GM19324 (cell line): ENCODE data around the gene C1QTNF1.

Experiments
- ATAC-seq: cut with Tn5 transposase; IDR thresholded peaks from one replicate; pipeline ENCODE4 v1.9.1; 2021; ENCODE audit warnings: mild to moderate bottlenecking, moderate library complexity; ENCODE audit not compliant: unreplicated experiment, low FRiP score

The C1QTNF1 gene, protein sequence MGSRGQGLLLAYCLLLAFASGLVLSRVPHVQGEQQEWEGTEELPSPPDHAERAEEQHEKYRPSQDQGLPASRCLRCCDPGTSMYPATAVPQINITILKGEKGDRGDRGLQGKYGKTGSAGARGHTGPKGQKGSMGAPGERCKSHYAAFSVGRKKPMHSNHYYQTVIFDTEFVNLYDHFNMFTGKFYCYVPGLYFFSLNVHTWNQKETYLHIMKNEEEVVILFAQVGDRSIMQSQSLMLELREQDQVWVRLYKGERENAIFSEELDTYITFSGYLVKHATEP

DNA sequence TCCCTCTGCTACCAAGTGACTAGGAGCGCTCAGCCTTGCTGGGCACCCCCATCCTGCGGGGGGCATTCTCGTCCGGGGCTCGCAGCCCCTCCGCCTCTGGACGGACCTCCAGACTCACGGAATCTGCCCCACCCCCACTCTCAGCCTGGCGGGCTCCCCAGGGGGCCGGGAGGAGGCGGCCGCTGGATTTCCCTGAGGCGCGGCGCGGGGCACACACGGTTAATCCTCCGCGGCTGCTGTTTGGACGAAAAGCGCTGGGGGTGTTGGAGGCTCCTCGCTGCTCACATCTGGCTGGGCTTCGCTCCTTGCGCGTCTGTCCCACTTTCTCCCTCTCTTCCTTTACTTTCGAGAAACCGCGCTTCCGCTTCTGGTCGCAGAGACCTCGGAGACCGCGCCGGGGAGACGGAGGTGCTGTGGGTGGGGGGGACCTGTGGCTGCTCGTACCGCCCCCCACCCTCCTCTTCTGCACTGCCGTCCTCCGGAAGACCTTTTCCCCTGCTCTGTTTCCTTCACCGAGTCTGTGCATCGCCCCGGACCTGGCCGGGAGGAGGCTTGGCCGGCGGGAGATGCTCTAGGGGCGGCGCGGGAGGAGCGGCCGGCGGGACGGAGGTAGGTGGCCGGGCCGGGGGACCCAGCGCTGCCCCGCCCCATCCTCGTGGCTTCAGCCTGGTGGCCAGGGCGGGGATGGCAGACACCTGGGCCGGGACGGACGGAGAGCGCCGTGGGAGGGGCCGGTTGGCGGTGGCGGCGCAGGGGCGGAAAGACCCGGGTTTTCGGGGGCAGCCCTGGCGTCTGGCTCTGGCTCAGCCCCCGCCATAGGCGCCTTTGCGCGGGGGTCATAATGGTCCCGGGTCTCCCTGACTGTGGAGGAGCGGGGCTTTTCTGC lies at the start of gene C1QTNF1:
Gene C1QTNF1, plus strand, starts transcription at position 284 of the 886 bp plus-strand sequence. CDS start 19,800 bp downstream, outside the sequence.
- ATAC-seq = no peak

DNA sequence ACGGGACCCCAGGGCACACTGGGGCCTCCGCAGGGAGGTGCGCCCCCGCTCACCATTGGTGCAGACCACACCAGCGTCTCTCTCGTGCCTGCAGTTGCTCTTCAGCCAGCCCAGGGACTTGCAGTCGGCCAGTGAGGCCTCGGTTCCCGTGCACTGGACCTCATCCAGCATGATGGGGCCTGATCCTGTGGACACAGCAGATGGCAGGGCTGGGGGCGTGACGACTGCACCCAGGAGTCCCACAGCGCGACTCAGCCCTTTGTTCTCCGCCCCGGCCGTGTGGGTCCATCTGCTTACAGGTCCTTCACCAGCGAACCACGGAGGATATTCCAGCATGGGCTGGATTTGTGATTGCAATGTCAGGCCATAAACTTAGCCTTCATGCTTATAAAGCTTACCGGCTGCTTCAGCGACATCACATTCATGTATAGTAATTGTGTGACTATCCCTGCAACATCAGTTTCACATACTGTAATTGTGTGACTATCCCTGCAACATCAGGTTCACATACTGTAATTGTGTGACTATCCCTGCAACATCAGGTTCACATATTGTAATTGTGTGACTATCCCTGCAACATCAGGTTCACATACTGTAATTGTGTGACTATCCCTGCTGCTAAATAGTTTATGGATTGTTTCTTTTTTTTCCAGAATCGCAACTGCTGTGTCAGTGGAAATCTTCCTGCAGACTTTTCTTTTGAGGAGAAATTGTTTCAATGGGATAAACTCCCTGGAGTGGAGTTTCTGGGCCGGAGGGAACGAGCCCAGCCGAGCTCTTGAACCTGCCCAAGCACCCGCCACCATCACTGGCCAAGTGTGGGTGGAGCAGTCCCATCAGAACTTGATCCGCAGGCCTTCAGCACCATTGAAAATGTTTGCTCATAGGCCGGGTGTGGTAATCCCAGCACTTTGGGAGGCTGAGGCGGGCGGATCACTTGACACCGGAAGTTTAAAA lies 49.1 kb upstream of the C1QTNF1 start:
- no peak for ATAC-seq

DNA sequence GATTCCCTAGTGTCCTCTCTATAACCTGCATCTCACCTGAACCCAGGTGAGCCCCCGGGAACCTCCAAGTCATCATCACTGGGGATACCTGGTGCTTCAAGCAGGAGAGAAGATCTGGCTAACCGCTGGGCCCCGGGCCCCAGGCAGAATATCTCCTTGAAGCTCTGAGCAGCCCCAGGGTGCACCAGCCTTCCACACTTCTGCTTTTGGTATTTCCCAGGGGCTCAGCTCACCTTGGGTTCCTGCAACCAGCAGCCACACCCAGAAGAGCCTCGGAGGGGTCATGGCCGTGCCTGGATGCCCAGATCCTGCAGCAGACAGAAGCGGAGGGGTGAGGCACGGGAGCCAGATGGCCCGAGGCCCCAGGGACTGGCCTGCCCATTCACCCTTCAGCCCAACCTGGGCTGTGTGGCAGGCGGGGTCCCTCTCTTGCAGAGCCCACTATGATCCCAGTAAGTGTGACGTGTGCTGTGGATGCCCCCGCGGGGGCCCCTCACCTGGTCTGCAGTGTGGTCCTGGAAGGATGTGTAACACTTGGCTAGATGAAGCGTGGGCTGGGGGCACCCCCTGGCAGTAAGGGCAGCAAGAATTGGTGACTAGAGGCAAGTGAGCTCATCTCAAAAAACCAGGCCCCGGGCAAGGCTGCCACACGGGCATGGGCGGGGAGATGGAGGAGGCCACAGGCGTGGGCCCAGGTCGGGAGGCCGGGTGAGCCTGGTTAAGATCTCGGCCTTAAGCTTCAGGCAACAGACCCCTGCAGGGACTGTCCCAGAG lies 46.9 kb upstream of the C1QTNF1 start:
- no peak for ATAC-seq

DNA sequence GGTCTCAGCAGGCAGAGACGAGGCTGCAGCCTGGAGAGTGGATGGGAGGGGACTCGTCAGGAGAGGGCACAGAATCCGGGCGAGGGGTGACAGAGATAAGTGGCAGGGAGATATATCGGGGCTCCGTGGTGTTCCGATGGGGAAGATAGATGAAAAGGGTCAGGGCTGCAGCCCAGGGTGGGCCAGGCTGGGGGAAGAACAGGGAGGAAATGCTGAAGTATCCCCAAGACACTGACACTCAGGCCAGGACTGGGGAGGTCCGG lies 46.4 kb upstream of the C1QTNF1 start:
- ATAC-seq = no peak

DNA sequence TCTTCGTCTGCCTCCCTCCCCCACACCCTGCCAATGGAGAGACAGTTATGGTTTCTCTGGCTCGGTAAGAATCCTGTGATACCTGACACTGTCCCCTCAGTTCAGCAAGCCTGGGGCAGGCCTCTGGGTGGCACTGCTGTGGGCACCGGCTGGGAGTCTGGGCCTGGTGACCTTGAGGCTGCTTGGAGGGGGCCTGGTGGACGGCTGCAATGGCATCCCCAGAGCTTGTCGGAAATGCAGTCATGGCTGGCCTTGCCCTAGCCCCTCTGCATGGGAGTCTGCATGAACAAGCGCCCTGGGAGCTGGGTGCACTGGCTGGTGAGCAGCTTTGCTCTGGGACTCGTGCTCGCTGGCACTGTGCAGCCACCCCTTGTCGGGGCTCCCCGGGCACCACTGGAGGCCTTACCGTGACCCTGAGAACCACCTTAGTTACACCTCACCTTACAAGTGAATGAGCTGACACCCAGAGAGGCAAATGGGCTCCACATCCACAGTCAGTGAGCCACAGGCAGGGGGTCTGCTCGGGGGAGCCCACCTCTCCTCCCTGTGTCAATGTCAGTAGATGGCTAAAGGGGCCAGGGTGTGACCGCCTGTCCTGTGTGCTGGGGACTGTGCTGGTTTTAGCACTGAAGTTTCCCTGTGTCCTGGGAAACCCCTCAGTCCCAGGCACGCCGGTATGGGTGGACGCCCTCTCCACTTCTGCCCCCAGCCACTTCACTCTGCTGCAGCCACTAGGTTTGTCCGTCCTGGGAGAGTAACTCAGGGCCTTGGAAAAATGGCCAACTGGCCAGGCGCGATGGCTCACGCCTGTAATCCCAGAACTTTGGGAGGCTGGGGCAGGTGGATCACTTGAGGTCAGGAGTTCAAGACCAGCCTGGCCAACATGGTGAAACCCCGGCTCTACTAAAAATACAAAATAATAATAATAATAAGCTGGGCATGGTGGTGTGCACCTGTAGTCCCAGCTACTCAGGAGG lies 45.7 kb upstream of the C1QTNF1 start:
- ATAC-seq = no peak

DNA sequence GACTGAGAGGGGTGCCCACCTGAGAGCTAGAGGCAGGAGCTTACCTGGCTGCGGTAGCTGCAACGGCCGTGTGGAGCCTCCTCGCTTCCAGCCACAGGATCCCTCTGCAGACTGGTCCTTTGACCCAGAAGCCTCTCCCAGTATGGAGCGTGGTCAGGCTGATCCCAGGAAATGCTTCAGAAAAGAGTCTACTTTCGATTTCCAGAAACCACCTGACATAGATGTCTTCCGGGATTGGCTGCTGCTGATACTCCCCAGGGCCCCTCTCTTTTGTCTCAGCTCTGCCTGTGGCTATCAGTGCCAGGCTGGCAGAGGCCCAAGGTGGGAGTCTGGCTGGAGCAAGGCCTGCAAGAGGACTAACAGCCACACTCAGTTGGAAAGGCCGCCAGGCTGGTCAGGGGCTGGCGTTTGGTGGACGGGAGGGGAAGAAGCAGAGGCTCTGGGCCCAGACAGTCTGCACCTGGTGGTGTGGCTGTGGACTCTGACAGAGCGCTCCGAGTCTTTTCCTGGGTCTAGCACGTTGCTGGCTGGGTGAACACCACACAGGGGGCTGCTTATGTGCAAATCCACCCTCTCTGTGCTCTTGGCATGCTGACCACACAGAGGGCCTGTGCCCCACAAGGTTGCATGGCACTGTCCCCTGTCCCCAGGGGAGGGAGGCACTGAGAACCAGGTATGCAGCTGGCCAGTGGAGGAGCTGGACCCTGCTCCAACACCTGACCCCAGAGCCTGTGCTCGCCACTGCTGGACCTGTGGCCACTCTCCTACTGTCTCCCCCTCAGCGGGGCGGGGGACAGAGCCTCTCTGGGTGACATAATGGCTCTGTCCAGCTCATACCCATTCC lies 44.0 kb upstream of the C1QTNF1 start, which contains the start of gene LGALS3BP:
Gene LGALS3BP, minus strand, starts transcription at position 144 of the 844 bp plus-strand sequence. CDS start 2,732 bp downstream, outside the sequence.
- no peak for ATAC-seq

DNA sequence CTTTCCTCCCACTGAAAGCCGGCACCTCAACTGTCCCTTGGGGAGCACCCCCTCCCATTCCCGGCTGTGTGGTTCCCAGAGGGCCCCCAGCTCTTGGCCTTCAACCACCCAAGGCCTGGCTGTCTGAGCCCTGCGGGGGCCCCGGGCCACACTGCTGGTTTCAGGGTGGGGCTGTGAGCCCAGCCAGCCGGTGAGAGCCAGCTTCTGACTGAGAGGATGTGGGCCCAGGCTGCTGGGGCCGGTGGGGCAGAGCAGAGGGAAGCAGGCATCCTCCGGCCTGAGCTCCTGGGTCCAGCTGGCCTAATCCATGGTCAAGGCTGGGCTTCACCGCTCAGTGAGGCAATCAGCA lies 43.4 kb upstream of the C1QTNF1 start:
- no peak for ATAC-seq

DNA sequence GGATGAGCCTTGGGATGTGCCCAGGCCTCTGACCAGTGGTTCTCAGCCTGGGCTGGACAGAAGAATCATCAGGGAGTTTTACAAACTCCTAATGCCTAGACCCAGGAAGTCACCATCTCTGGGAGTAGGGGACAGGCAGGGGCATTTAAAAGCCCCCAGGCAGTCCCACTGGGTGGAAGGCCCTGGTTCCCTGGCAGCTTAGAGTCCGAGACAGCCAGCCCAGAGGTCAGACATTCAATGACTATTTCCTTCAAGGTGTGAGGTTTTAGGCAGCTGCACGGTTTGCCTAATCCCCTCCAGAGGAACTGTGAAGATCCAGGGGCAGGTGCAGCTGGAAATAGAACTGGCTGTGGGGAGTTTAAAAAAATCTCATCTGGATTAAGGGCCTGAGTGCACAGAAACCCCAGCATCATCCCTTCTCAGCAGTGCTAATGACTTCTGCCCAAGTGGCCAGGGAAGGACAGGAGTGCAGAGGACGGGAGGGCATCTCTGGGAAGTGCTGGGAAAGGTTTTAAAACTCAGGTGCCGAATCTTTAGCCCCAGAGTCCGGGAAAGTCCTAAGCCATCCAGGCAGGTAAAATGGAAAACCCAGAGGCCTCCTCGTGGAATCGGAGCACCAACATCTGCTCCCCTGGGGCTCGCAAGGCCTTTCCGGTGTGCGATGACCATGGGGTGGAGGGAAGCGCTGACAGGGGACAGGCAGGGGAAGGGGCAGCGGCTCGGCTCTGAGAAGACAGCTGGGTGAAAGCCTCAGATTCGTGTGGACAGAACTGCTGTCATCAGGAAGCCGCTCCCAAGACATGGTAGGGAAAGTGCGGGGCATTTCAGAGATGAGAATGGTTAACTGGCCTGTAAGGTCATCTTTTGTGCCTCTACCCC lies 42.7 kb upstream of the C1QTNF1 start:
- no peak for ATAC-seq

DNA sequence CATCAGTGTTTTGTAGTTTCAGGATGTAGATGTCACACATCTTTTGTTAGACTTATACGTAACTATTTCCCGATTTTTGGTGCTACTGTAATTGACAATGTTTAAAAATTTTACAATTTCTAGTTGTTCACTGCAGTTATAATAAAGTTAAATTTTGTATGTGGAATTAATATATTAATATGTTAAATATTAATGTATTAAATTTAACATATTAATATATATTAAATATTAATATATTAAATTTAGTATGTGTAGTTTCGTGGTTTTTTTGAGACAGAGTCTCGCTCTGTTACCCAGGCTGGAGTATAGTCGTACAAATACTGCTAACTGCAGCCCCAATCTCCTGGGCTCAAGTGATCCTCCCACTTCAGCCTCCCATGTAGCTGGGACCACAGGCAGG lies 38.6 kb upstream of the C1QTNF1 start:
- no peak for ATAC-seq

DNA sequence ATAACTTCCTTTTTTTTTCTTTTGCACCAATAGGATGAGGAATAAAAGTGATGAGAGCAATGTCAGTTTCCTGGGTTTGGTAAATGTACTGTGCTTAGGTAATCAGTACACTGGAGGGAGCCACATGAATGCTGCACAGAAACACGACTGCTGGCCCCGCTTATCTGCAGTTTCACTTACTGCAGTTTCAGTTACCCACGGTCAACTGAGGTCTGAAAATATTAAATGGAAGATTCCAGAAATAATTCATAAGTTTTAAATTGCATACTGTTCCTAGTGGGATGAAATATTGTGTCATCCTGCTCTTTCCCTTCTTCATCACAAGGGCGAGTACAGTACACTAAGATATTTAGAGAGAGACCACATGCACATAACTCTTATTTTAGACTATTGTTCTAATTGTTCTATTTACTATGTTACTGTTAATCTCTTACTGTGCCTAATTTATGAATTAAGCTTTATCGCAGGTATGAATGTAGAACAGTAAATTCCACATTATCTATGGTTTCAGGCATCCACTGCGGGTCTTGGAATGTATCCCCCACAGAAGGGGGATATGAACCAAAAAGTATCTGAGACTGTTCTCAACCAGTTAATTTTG lies 37.8 kb upstream of the C1QTNF1 start:
- ATAC-seq = no peak

DNA sequence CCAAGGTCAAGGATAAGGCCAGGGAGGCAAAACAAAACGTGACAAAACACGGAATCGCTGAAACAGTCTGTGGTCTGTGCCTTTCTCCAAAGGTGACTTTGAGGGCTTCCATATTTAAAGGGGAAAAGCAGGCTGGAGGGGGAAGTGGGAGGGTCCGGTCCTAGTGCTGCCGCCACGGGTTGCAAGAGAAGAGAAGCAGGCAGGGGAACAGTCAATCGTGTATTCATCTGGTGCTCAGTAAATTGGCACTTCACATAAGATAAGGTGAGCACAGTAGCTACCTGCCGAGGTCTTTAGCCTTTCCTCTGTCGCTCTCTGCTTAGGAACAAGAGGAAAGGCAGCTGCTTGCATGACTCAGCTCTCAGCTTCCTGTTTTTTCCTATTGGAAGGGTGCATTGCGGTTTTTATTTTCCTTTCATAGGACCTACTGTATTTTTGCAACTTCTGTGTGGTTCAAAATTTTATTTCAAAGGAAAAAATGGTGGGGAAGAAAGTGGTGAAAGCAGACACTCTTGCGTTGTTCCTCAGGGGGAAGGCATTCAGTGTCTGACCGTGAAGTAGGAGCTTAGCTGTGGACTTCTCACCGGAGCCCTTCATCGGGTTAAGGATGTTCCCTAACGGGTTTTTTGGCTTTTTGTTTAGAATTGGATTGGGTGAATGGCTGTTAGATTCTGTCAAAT lies 37.2 kb upstream of the C1QTNF1 start:
- no peak for ATAC-seq

DNA sequence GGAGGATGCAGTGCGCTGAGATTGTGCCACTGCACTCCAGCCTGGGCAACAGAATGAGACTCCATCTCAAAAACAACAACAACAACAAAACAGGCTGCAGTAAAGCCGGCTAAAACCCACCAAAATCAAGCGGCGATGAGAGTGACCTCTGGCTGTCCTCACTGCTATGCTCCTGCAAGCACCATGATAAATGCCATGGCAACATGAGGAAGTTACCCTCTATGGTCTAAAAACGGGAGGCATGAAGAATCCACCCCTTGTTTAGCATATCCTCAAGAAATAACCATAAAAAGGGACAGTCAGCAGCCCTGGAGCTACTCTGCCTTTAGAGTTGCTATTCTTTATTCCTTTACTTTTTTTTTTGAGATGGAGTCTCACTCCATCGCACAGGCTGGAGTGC lies 35.8 kb upstream of the C1QTNF1 start:
- no peak for ATAC-seq

DNA sequence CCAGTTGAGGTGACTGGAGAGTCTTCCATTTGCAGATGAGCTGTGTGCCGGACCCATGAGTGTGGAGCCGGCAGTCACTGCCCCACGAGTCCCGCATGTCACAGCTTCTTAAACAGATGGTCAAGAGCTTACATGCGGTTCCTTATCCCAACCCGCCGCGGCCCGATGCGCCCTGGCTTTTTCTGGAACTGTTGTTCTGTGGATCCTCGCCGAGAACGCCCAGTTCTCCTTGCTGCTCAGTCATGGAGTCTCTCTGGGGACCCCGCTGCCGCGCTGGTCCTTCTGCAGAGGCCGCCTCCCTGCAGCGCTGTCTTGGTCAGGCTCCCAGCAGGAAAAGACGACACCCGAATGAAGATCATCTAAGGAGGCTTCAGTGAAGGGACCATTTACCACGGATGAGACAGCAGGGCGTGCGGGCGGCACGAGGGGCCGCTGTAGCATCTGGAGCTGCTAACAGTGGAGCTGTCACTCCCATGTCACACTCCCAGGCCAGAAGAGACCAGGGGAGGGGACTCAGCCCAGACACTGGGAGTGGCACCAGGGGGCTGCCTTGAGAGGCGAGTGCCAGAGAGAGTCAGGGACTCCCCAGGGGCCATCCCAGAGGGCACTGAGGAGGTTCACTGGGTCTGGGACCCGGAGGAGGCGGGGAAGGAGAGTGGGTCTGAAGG lies 33.5 kb upstream of the C1QTNF1 start:
- no peak for ATAC-seq

DNA sequence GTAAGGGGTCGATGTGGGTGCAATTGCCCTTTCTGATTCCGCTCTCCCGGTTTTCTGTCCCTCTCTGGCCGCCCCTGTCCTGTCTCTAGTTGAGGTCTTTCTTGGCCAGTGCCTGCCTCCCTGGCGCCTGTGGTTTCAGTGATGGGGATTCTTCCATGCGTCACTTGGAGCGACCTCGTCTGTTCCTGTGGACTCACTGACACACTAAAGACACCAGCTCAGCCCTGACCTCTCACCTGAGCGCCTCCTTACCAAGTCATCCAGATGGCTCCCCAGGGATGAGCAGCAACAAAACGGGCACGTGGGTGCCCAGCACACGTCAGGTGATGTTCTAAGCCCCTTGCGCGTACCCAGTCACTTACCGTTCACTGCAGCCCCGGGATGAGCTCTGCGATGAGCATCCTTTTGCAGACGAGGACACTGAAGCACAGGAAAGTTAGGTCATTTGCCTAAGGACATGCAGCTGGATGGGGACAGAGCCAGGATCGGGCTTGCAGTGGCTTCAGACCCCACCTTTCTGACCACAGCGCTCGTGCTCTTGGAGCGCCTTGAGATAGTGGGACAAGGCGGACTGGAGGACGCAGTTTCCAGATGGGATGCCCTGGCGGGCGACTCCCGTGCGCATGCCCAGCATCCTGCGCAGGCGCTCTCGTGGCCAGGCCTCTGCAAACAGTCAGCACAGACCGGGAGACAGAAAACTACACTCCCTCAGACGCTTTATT lies 32.8 kb upstream of the C1QTNF1 start:
- no peak for ATAC-seq

DNA sequence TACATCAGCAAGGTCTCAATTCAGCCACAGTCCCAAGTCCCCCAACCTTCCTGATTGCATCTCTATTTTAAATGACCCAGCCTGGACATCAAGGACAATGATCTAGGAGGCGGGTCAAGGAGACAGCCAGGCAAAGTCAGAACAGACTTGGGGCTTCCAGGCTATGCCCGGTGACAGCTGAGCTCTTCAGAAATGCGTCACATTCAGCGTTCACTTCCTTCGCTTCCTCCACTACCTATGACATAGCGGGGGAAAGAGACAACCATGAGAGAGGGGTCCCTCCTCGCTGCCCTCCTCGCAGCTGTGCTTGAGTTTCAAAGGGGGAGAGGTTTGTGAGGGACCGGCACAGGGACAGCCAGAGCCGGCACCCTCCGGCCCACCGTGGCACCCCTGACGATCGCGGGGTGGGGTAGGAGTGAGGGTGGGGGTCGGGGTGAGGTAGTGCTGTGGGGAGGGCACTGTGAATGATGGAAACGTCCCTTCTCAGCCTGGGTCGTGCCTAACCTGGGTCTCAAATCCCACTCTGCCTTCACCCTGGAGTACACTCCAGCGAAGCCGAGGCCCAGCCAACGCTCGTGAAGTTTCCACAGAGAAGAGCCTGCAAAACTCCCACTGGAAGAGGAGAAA lies 31.9 kb upstream of the C1QTNF1 start:
- no peak for ATAC-seq
